C4-2B (cell line): ENCODE data around the gene NLGN1.

Experiments used
- CTCF ChIP-seq: fragments of 450-650 bp; conservative IDR thresholded peaks from 2 replicates; pipeline ENCODE4 v1.5.1; 2017; ENCODE audit warnings: mild to moderate bottlenecking
- ZFX ChIP-seq: fragments of 450-650 bp; IDR thresholded peaks from 2 replicates; pipeline ENCODE4 v1.6.1; 2017

- TF ChIP-seq CTCF = no peak
- TF ChIP-seq ZFX = no peak
These were observed 396.4 kb downstream of the NLGN1 start for GRCh38 chr3:173793963-173794362.
